Panc1 (cell line): ENCODE data around the gene C4BPA. TPM values are rescaled to one million over a fixed set of nuclear protein-coding genes. Genes with fewer than 3 reads are reported as not detected.

Experiments
- ATAC-seq: fragments of 200-7000 bp; cut with Tn5 transposase; 2 replicates; pipeline ENCODE4 v1.9.1; 2020; ENCODE audit warnings: mild to moderate bottlenecking, moderate library complexity
- BruUV-seq: library from RNA; stranded (reverse); fragments of 400-500 nt; replicated peaks from 2 replicates; lab custom pipeline; 2021; lab: Mats Ljungman, UMichigan
- CTCF ChIA-PET: fragments of 300-600 bp; sonication (Branson Sonifier 250); formaldehyde crosslinking; loops from one replicate; lab custom pipeline; 2022; ENCODE audit warnings: antibody characterized with exemption; lab: Charles Lee
- POLR2A ChIA-PET: fragments of 300-600 bp; sonication (Branson Sonifier 250); formaldehyde crosslinking; loops from one replicate; lab custom pipeline; 2022; ENCODE audit warnings: antibody characterized with exemption; lab: Charles Lee
- DNase-seq: peaks from one replicate; pipeline ENCODE4 v3.0.0-alpha.2; 2010; ENCODE audit warnings: low read depth, low spot score
- H3K27ac ChIP-seq: 2 replicates; pipeline ENCODE4 v1.5.1; 2011; ENCODE audit warnings: mild to moderate bottlenecking, low read length, inconsistent platforms
- H3K27me3 ChIP-seq: fragments of 200-500 bp; sonication (Bioruptor generic); 2 replicates; pipeline ENCODE4 v1.6.0; 2014; ENCODE audit warnings: low read length, inconsistent platforms; ENCODE audit not compliant: control insufficient read depth, insufficient read depth
- H3K36me3 ChIP-seq: fragments of 200-500 bp; sonication (Bioruptor generic); 2 replicates; pipeline ENCODE4 v1.5.1; 2014; ENCODE audit warnings: inconsistent platforms, mild to moderate bottlenecking, low read length, moderate library complexity; ENCODE audit not compliant: control insufficient read depth, insufficient read depth
- H3K4me1 ChIP-seq: 2 replicates; pipeline ENCODE4 v1.5.1; 2011; ENCODE audit warnings: inconsistent platforms, mild to moderate bottlenecking, low read length, moderate library complexity; ENCODE audit not compliant: control insufficient read depth, insufficient read depth
- H3K4me3 ChIP-seq, 2 experiments: 2 replicates each; pipeline ENCODE4 v1.5.1; 2011 to 2012; ENCODE audit warnings: low read depth in 2 of 2, low read length in 2 of 2, mild to moderate bottlenecking in 2 of 2, inconsistent platforms in 1 of 2, moderate library complexity in 1 of 2
- H3K9me3 ChIP-seq: fragments of 200-500 bp; sonication (Bioruptor generic); 2 replicates; pipeline ENCODE4 v1.5.1; 2014; ENCODE audit warnings: low read depth, mild to moderate bottlenecking, inconsistent platforms, low read length, moderate library complexity; ENCODE audit not compliant: control insufficient read depth, insufficient read depth
- POLR2AphosphoS5 ChIP-seq: IDR thresholded peaks from 2 replicates; pipeline ENCODE4 v1.6.1; 2012; ENCODE audit warnings: mild to moderate bottlenecking, low read depth, low read length, moderate library complexity
- SIN3A ChIP-seq: IDR thresholded peaks from 2 replicates; pipeline ENCODE4 v1.6.1; 2012; ENCODE audit warnings: low read depth, mild to moderate bottlenecking, low read length, moderate library complexity, borderline replicate concordance; ENCODE audit not compliant: insufficient read depth
- TCF7L2 ChIP-seq: IDR thresholded peaks from 2 replicates; pipeline ENCODE4 v1.6.1; 2011; ENCODE audit warnings: mild to moderate bottlenecking, low read depth, low read length, inconsistent platforms
- in situ Hi-C: cut with HindIII; loops from 2 replicates; pipeline ENCODE4 v1.10.0; 2016; ENCODE audit warnings: low sequenced_read_pairs, low pct_unique_long_range_greater_than_20kb
- intact Hi-C: fragments of 100-400 bp; cut with micrococcal nuclease; formaldehyde crosslinking; loops from one replicate; pipeline ENCODE4 v1.10.0; 2022; ENCODE audit not compliant: unreplicated experiment
- total RNA-seq: library from RNA; stranded (reverse); gene quantifications from one replicate; pipeline ENCODE4 v1.2.1, GENCODE V29; 2021; ENCODE audit not compliant: unreplicated experiment
- TF ChIP-seq, protein P1 (sequence below): fragments of 450-650 bp; IDR thresholded peaks from 2 replicates; pipeline ENCODE4 v1.5.1; 2017; ENCODE audit warnings: mild to moderate bottlenecking
- TF ChIP-seq, protein P2 (sequence below), 2 experiments: IDR thresholded peaks; 2 replicates each; pipeline ENCODE4 v1.6.1; 2011 to 2012; ENCODE audit warnings: low read depth in 2 of 2, control low read depth in 1 of 2, low read length in 1 of 2, mild to moderate bottlenecking in 1 of 2, moderate library complexity in 1 of 2; ENCODE audit not compliant: insufficient read depth in 1 of 2

Gene C4BPA
- total RNA-seq, 1 experiment from 2014 or later = 0.26 TPM

DNA sequence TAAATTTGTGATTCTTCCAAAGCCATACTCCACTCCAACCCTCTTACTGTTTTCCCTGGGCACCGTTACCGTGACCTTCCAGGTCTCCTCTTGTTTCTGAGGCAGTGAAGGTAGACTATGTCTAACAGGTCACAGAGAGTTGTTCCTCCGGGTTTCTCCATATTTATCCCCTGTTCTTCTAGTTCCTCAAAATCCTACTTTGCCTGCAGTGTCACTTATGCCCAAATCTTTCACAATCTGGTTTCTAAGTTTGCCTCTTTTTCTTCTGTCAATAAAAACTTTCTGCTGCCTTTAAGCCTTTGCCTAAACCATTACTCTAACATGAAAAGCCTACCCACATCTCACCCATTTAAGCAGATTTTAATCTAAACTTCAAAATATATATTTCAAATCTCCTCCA, 87.7 kb downstream of the C4BPA start:
- no peaks in the 10 kb centered on the region for H3K27me3 ChIP-seq
- no peak for ATAC-seq
- ChIA-PET CTCF (no interaction called here), POLR2A (no interaction called here)
- BruUV-seq = no TSS peak
- H3K36me3 ChIP-seq = no peaks in the 10 kb centered on the region
- no peak overlapping the region for H3K4me3 ChIP-seq
- H3K4me1 ChIP-seq = no peaks in the 10 kb centered on the region
- TF ChIP-seq TCF7L2 (no peak), SIN3A (no peak), POLR2AphosphoS5 (no peak)
- TF ChIP-seq, protein P1, sequence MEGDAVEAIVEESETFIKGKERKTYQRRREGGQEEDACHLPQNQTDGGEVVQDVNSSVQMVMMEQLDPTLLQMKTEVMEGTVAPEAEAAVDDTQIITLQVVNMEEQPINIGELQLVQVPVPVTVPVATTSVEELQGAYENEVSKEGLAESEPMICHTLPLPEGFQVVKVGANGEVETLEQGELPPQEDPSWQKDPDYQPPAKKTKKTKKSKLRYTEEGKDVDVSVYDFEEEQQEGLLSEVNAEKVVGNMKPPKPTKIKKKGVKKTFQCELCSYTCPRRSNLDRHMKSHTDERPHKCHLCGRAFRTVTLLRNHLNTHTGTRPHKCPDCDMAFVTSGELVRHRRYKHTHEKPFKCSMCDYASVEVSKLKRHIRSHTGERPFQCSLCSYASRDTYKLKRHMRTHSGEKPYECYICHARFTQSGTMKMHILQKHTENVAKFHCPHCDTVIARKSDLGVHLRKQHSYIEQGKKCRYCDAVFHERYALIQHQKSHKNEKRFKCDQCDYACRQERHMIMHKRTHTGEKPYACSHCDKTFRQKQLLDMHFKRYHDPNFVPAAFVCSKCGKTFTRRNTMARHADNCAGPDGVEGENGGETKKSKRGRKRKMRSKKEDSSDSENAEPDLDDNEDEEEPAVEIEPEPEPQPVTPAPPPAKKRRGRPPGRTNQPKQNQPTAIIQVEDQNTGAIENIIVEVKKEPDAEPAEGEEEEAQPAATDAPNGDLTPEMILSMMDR = no peak
- TF ChIP-seq, protein P2, sequence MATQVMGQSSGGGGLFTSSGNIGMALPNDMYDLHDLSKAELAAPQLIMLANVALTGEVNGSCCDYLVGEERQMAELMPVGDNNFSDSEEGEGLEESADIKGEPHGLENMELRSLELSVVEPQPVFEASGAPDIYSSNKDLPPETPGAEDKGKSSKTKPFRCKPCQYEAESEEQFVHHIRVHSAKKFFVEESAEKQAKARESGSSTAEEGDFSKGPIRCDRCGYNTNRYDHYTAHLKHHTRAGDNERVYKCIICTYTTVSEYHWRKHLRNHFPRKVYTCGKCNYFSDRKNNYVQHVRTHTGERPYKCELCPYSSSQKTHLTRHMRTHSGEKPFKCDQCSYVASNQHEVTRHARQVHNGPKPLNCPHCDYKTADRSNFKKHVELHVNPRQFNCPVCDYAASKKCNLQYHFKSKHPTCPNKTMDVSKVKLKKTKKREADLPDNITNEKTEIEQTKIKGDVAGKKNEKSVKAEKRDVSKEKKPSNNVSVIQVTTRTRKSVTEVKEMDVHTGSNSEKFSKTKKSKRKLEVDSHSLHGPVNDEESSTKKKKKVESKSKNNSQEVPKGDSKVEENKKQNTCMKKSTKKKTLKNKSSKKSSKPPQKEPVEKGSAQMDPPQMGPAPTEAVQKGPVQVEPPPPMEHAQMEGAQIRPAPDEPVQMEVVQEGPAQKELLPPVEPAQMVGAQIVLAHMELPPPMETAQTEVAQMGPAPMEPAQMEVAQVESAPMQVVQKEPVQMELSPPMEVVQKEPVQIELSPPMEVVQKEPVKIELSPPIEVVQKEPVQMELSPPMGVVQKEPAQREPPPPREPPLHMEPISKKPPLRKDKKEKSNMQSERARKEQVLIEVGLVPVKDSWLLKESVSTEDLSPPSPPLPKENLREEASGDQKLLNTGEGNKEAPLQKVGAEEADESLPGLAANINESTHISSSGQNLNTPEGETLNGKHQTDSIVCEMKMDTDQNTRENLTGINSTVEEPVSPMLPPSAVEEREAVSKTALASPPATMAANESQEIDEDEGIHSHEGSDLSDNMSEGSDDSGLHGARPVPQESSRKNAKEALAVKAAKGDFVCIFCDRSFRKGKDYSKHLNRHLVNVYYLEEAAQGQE (IDR thresholded peaks at IDR 0.05; ENCODE audit: insufficient read depth in 1 of 2, low read depth in 2 of 2, low read length in 1 of 2) = no peak
- in situ Hi-C loops (no loop called here), intact Hi-C loops (no loop called here)
- H3K9me3 ChIP-seq = no peaks in the 10 kb centered on the region
- DNase-seq = no peak
- no peak overlapping the region for H3K27ac ChIP-seq

DNA sequence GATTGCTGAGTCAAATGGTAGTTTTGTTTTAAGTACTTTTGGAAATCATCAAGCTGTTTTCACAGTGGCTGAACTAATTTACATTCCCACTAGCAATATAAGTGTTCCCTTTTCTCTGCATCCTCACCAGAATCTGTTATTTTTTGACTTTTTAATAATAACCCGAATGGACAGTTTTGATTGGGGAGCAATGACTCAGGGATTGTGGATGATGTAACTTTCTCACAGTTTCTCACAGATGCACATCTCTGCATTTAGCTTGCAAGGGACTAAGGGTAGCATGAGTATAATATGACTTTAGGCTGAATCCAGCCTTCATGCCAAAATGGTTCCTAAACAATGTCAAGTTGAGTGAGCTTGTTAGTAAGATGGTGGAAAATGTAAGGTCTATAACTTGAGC, 90.2 kb downstream of the C4BPA start:
- intact Hi-C loops = no loop called here
- Histone ChIP-seq H3K27me3 (no peaks in the 10 kb centered on the region), H3K4me1 (no peaks in the 10 kb centered on the region), H3K27ac (no peak overlapping the region), H3K4me3 (no peak overlapping the region), H3K36me3 (no peaks in the 10 kb centered on the region), H3K9me3 (no peaks in the 10 kb centered on the region; the same call in 1 of the 2 replicates)
- ChIA-PET CTCF (no interaction called here), POLR2A (no interaction called here)
- TF ChIP-seq TCF7L2 (no peak), POLR2AphosphoS5 (no peak), SIN3A (no peak)
- TF ChIP-seq, protein P2 (IDR thresholded peaks at IDR 0.05; ENCODE audit: insufficient read depth in 1 of 2, low read depth in 2 of 2, low read length in 1 of 2) = no peak
- TF ChIP-seq, protein P1 = no peak
- ATAC-seq = no peak
- in situ Hi-C loops = no loop called here
- no TSS peak for BruUV-seq
- no peak for DNase-seq

Other genes starting within 250 kb of the C4BPA start
- gene IL20, start 238.6 kb upstream of the C4BPA start, total RNA-seq = not detected
- gene IL24, start 206.8 kb upstream of the C4BPA start, total RNA-seq = not detected
- 0.41 TPM for gene FCMR, start 182.3 kb upstream of the C4BPA start, total RNA-seq
- gene PIGR, start 157.8 kb upstream of the C4BPA start, total RNA-seq = 1.4 TPM
- gene FCAMR, start 133.8 kb upstream of the C4BPA start, total RNA-seq = not detected
- gene C1orf116, start 71.5 kb upstream of the C4BPA start, total RNA-seq = 0.08 TPM
- gene YOD1, start 53.0 kb upstream of the C4BPA start, total RNA-seq = 7.1 TPM
- gene PFKFB2, start 51.0 kb upstream of the C4BPA start, total RNA-seq = 35.6 TPM
- 0.62 TPM for gene C4BPB, start 15.4 kb upstream of the C4BPA start, total RNA-seq
- 12.1 TPM for gene CD55, start 217.4 kb downstream of the C4BPA start, total RNA-seq